Neural cell (in vitro differentiated cells): ENCODE measurements around the gene GHITM. TPM values are rescaled to one million over a fixed set of nuclear protein-coding genes. Genes with fewer than 3 reads are reported as not detected.

ENCODE experiments used
- H2AFZ ChIP-seq: fragments of 200-600, 300-800 bp; sonication (generic), shearing (Covaris generic); 2 replicates; pipeline ENCODE4 v1.6.0; 2014; ENCODE audit warnings: low read depth, mild to moderate bottlenecking, antibody characterized with exemption, low read length, moderate library complexity
- H3F3A ChIP-seq: fragments of 200-600 bp; shearing (Covaris generic); 2 replicates; pipeline ENCODE4 v1.6.1; 2016; ENCODE audit warnings: mild to moderate bottlenecking, moderate library complexity, mixed read lengths, antibody characterized with exemption, low read length; ENCODE audit not compliant: insufficient read depth, poor library complexity, severe bottlenecking
- H3K27ac ChIP-seq: fragments of 200-600, 300-800 bp; sonication (generic), shearing (Covaris generic); 2 replicates; pipeline ENCODE4 v1.5.1; 2014; ENCODE audit warnings: mild to moderate bottlenecking, low read length, moderate library complexity
- H3K27me3 ChIP-seq: fragments of 300-800, 200-600 bp; sonication (generic), shearing (Covaris generic); 2 replicates; pipeline ENCODE4 v1.6.0; 2014; ENCODE audit warnings: mild to moderate bottlenecking, low read depth, low read length, moderate library complexity; ENCODE audit not compliant: insufficient read depth
- H3K36me3 ChIP-seq: fragments of 300-800, 200-600 bp; sonication (generic), shearing (Covaris generic); 2 replicates; pipeline ENCODE4 v1.5.1; 2014; ENCODE audit warnings: mild to moderate bottlenecking, antibody characterized with exemption, low read length, moderate library complexity; ENCODE audit not compliant: insufficient read depth
- H3K4me2 ChIP-seq: fragments of 300-800, 200-600 bp; sonication (generic), shearing (Covaris generic); 2 replicates; pipeline ENCODE4 v1.6.0; 2014; ENCODE audit warnings: mild to moderate bottlenecking, low read length
- H3K4me3 ChIP-seq: fragments of 300-800, 200-600 bp; sonication (generic), shearing (Covaris generic); 2 replicates; pipeline ENCODE4 v1.5.1; 2014; ENCODE audit warnings: mild to moderate bottlenecking, low read length, moderate library complexity
- H3K79me2 ChIP-seq: fragments of 200-600 bp; shearing (Covaris generic); replicated peaks from 2 replicates; pipeline ENCODE4 v1.6.0; 2014; ENCODE audit warnings: mild to moderate bottlenecking, low read length, moderate library complexity; ENCODE audit not compliant: insufficient read depth
- H3K9ac ChIP-seq: fragments of 300-800, 200-600 bp; sonication (generic), shearing (Covaris generic); 2 replicates; pipeline ENCODE4 v1.6.1; 2016; ENCODE audit warnings: mild to moderate bottlenecking, low read length, mixed read lengths
- H3K9me2 ChIP-seq: fragments of 200-600 bp; shearing (Covaris generic); 2 replicates; pipeline ENCODE4 v1.6.1; 2016; ENCODE audit warnings: mild to moderate bottlenecking, low read length, mixed read lengths; ENCODE audit not compliant: insufficient read depth
- H3K9me3 ChIP-seq: fragments of 200-600, 300-800 bp; sonication (generic), shearing (Covaris generic); 2 replicates; pipeline ENCODE4 v1.6.1; 2016; ENCODE audit warnings: mild to moderate bottlenecking, mixed run types, low read length, moderate library complexity, mixed read lengths
- H4K20me1 ChIP-seq: fragments of 200-600 bp; shearing (Covaris generic); 2 replicates; pipeline ENCODE4 v1.6.1; 2016; ENCODE audit warnings: mild to moderate bottlenecking, mixed run types; ENCODE audit not compliant: insufficient read depth
- EP300 ChIP-seq: fragments of 450-650 bp; conservative IDR thresholded peaks from 2 replicates; pipeline ENCODE4 v1.6.1; 2014; ENCODE audit warnings: antibody characterized with exemption, mild to moderate bottlenecking, moderate library complexity; ENCODE audit not compliant: poor library complexity, severe bottlenecking
- EZH2 ChIP-seq: fragments of 200-600, 300-800 bp; shearing (Covaris generic), sonication (generic); IDR thresholded peaks from 2 replicates; pipeline ENCODE4 v1.6.1; 2014; ENCODE audit warnings: antibody characterized with exemption, low read length, borderline replicate concordance, mild to moderate bottlenecking; ENCODE audit not compliant: insufficient read depth, poor library complexity, severe bottlenecking
- MXI1 ChIP-seq: fragments of 450-650 bp; conservative IDR thresholded peaks from 2 replicates; pipeline ENCODE4 v1.6.1; 2014; ENCODE audit warnings: antibody characterized with exemption, mild to moderate bottlenecking; ENCODE audit not compliant: poor library complexity, severe bottlenecking
- POLR2AphosphoS5 ChIP-seq: IDR thresholded peaks from 2 replicates; pipeline ENCODE4 v1.6.1; 2012
- RAD21 ChIP-seq: fragments of 450-650 bp; conservative IDR thresholded peaks from 2 replicates; pipeline ENCODE4 v1.6.1; 2014; ENCODE audit warnings: antibody characterized with exemption, mild to moderate bottlenecking, moderate library complexity
- REST ChIP-seq: IDR thresholded peaks from 2 replicates; pipeline ENCODE4 v1.6.1; 2012; ENCODE audit warnings: borderline replicate concordance
- SMC3 ChIP-seq: fragments of 450-650 bp; conservative IDR thresholded peaks from 2 replicates; pipeline ENCODE4 v1.6.1; 2014; ENCODE audit warnings: antibody characterized with exemption, mild to moderate bottlenecking, moderate library complexity; ENCODE audit not compliant: poor library complexity
- TAF1 ChIP-seq: IDR thresholded peaks from 2 replicates; pipeline ENCODE4 v1.6.1; 2012; ENCODE audit warnings: low read depth
- polyA plus RNA-seq: library from polyadenylated mRNA; depleted of rRNA; stranded (reverse); fragments of >200 nt; gene quantifications from 2 replicates; pipeline ENCODE4 v1.2.3, GENCODE V29; 2014
- TF ChIP-seq, protein P1 (sequence below): fragments of 450-650 bp; IDR thresholded peaks from 2 replicates; pipeline ENCODE4 v1.5.1; 2014; ENCODE audit warnings: antibody characterized with exemption, mild to moderate bottlenecking, moderate library complexity; ENCODE audit not compliant: poor library complexity, severe bottlenecking

Gene GHITM
- polyA plus RNA-seq, 1 donor from 2014 or later = 306 TPM

- no peaks in the 10 kb centered on the region for H3K27me3 ChIP-seq
- H3K9me3 ChIP-seq = no peaks in the 10 kb centered on the region
- H3K4me2 ChIP-seq = no peak overlapping the region
- no peak overlapping the region for H2AFZ ChIP-seq
- no peaks in the 10 kb centered on the region for H3F3A ChIP-seq
- no peak overlapping the region for H3K4me3 ChIP-seq
- no peak overlapping the region for H3K9ac ChIP-seq
- H3K36me3 ChIP-seq = peaks cover 2% of the 10 kb centered on the region
- no peak overlapping the region for H3K27ac ChIP-seq
- H3K9me2 ChIP-seq = no peaks in the 10 kb centered on the region
- no peaks in the 10 kb centered on the region for H3K79me2 ChIP-seq
- H4K20me1 ChIP-seq = no peaks in the 10 kb centered on the region
- no peak for TF ChIP-seq EP300
- TF ChIP-seq POLR2AphosphoS5 = no peak
- TF ChIP-seq REST = no peak
- TF ChIP-seq MXI1 = no peak
- TF ChIP-seq, protein P1, sequence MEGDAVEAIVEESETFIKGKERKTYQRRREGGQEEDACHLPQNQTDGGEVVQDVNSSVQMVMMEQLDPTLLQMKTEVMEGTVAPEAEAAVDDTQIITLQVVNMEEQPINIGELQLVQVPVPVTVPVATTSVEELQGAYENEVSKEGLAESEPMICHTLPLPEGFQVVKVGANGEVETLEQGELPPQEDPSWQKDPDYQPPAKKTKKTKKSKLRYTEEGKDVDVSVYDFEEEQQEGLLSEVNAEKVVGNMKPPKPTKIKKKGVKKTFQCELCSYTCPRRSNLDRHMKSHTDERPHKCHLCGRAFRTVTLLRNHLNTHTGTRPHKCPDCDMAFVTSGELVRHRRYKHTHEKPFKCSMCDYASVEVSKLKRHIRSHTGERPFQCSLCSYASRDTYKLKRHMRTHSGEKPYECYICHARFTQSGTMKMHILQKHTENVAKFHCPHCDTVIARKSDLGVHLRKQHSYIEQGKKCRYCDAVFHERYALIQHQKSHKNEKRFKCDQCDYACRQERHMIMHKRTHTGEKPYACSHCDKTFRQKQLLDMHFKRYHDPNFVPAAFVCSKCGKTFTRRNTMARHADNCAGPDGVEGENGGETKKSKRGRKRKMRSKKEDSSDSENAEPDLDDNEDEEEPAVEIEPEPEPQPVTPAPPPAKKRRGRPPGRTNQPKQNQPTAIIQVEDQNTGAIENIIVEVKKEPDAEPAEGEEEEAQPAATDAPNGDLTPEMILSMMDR = no peak
- no peak for TF ChIP-seq TAF1
- no peak for TF ChIP-seq EZH2
Observed at GRCh38 chr10:84156009-84156408, 16.7 kb downstream of the GHITM start.

- Histone ChIP-seq H3K9ac (no peak overlapping the region), H3K9me2 (no peaks in the 10 kb centered on the region), H3K4me2 (no peak overlapping the region), H2AFZ (no peak overlapping the region), H3K9me3 (no peaks in the 10 kb centered on the region), H3F3A (no peaks in the 10 kb centered on the region), H4K20me1 (no peaks in the 10 kb centered on the region), H3K27me3 (no peaks in the 10 kb centered on the region), H3K4me3 (no peak overlapping the region), H3K36me3 (no peaks in the 10 kb centered on the region), H3K27ac (no peak overlapping the region), H3K79me2 (no peaks in the 10 kb centered on the region)
- TF ChIP-seq MXI1 (no peak), EP300 (no peak), RAD21 (no peak), REST (no peak), POLR2AphosphoS5 (no peak), SMC3 (no peak), TAF1 (no peak), EZH2 (no peak)
- TF ChIP-seq, protein P1 = no peak
Observed at GRCh38 chr10:84156768-84157167, 17.5 kb downstream of the GHITM start.
